Measurements from ENCODE around the gene UCHL3. TPM values are rescaled to one million over a fixed set of nuclear protein-coding genes. Genes with fewer than 3 reads are reported as not detected.

Gene UCHL3
- total RNA-seq, 4 donors from 2014 or later: 1.4 to 19.2 (median 11.0) TPM

DNA sequence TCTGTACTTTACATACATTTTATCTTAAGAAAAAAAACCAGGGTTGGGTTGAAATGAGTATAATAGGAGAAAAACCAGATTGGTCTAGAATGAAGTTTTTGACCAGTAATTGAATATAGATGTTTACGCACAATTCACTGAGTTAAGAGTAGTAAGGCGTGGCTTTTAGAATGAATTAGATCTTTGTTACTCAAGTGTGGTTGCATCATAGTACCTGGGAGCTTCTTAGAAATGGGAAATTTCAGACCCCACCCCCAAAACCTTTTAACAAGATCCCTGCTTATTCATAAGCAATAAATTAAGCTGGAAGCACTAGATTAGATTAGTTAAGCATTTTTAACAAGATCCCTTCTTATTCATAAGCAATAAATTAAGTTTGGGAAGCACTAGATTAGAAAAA, 57.9 kb downstream of the UCHL3 start:
- no peak for DNase-seq (ENCODE audit: low spot score in 2 of 2)
- Histone ChIP-seq H3K27me3 (no peaks in the 10 kb centered on the region), H3K4me3 (no peak overlapping the region), H3K9me3 (no peaks in the 10 kb centered on the region), H3K27ac (no peak overlapping the region), H3K36me3 (peaks cover 0 to 12% (median 0%) of the 10 kb centered on the region in 3 donors), H3K4me1 (no peaks in the 10 kb centered on the region)
- 93 to 95% methylated on average over 2 of the region's 2 CpGs for WGBS, 2 donors
- TF ChIP-seq POLR2A (IDR thresholded peaks at IDR 0.05) (no peak), CTCF (IDR thresholded peaks at IDR 0.05) (no peak), EP300 (IDR thresholded peaks at IDR 0.05) (no peak)

GRCh38 chr13:75610466-75610865, 60.9 kb downstream of the UCHL3 start:
- peaks cover 0 to 7% (median 0%) of the 10 kb centered on the region in 3 donors for H3K36me3 ChIP-seq
- H3K27ac ChIP-seq: no peak overlapping the region
- no peak for TF ChIP-seq POLR2A (IDR thresholded peaks at IDR 0.05)
- TF ChIP-seq CTCF (IDR thresholded peaks at IDR 0.05): no peak
- TF ChIP-seq EP300 (IDR thresholded peaks at IDR 0.05): no peak
- H3K27me3 ChIP-seq: no peaks in the 10 kb centered on the region
- no peaks in the 10 kb centered on the region for H3K9me3 ChIP-seq
- H3K4me1 ChIP-seq: no peaks in the 10 kb centered on the region
- DNase-seq (ENCODE audit: low spot score in 2 of 2): no peak
- H3K4me3 ChIP-seq: no peak overlapping the region

GRCh38 chr13:75612354-75612753, 62.8 kb downstream of the UCHL3 start:
- TF ChIP-seq CTCF (IDR thresholded peaks at IDR 0.05): no peak
- TF ChIP-seq POLR2A (IDR thresholded peaks at IDR 0.05): no peak
- no peak for TF ChIP-seq EP300 (IDR thresholded peaks at IDR 0.05)
- 72 to 75% methylated on average over 2 of the region's 2 CpGs for WGBS, 2 donors

GRCh38 chr13:75617230-75617629, 67.6 kb downstream of the UCHL3 start:
- Histone ChIP-seq H3K27me3 (no peaks in the 10 kb centered on the region), H3K36me3 (peaks cover 0 to 21% (median 0%) of the 10 kb centered on the region in 3 donors), H3K4me1 (no peaks in the 10 kb centered on the region), H3K9me3 (no peaks in the 10 kb centered on the region), H3K4me3 (no peak overlapping the region), H3K27ac (no peak overlapping the region)
- TF ChIP-seq POLR2A (IDR thresholded peaks at IDR 0.05): no peak
- TF ChIP-seq CTCF (IDR thresholded peaks at IDR 0.05): no peak
- no peak for TF ChIP-seq EP300 (IDR thresholded peaks at IDR 0.05)
- DNase-seq (ENCODE audit: low spot score in 2 of 2): no peak
- 0 to 100% methylated on average over 1 of the region's 1 CpG for WGBS, 2 donors

More at GRCh38 chr13:75612354-75612753, 62.8 kb downstream of the UCHL3 start:
- H3K9me3 ChIP-seq: no peaks in the 10 kb centered on the region
- H3K4me1 ChIP-seq: no peaks in the 10 kb centered on the region
- H3K4me3 ChIP-seq: no peak overlapping the region
- no peaks in the 10 kb centered on the region for H3K27me3 ChIP-seq
- no peak for DNase-seq (ENCODE audit: low spot score in 2 of 2)
- H3K36me3 ChIP-seq: peaks cover 0 to 17% (median 0%) of the 10 kb centered on the region in 3 donors
- no peak overlapping the region for H3K27ac ChIP-seq

GRCh38 chr13:75618308-75618707, 68.7 kb downstream of the UCHL3 start:
- no peak for DNase-seq (ENCODE audit: low spot score in 2 of 2)
- Histone ChIP-seq H3K4me1 (no peaks in the 10 kb centered on the region), H3K27me3 (no peaks in the 10 kb centered on the region), H3K27ac (no peak overlapping the region), H3K9me3 (no peaks in the 10 kb centered on the region), H3K36me3 (peaks cover 0 to 16% (median 0%) of the 10 kb centered on the region in 3 donors), H3K4me3 (no peak overlapping the region)
- TF ChIP-seq POLR2A (IDR thresholded peaks at IDR 0.05) (no peak), CTCF (IDR thresholded peaks at IDR 0.05) (no peak), EP300 (IDR thresholded peaks at IDR 0.05) (no peak)
- 0% methylated on average over 1 of the region's 1 CpG for WGBS, 2 donors

All from tibial nerve (tissue), 4 donors.